Activated T-cell treated with anti-CD3 and anti-CD28 coated beads, Interleukin-2, amount 50 U/mL, for 4 hours (primary cell): ENCODE data around the gene TSC22D2. TPM values are rescaled to one million over a fixed set of nuclear protein-coding genes. Genes with fewer than 3 reads are reported as not detected.

Experiments
- ATAC-seq, 2 donors: fragments of 200-7000 bp; cut with Tn5 transposase; one replicate each; pipeline ENCODE4 v1.10.0; 2021
- DNase-seq: peaks from one replicate; pipeline ENCODE4 v3.0.0-alpha.2; 2020
- H3K27me3 Mint-ChIP-seq: one replicate; pipeline ENCODE4 v1.8.0; 2021; ENCODE audit warnings: low read depth, mixed read lengths
- H3K36me3 Mint-ChIP-seq: one replicate; pipeline ENCODE4 v1.8.0; 2022; ENCODE audit warnings: mixed read lengths; ENCODE audit not compliant: insufficient read depth
- H3K4me1 Mint-ChIP-seq: one replicate; pipeline ENCODE4 v1.8.0; 2021; ENCODE audit warnings: low read depth, mixed read lengths
- H3K4me3 Mint-ChIP-seq: one replicate; pipeline ENCODE4 v1.8.0; 2021; ENCODE audit warnings: mild to moderate bottlenecking, moderate library complexity, mixed read lengths
- H3K9me3 Mint-ChIP-seq: one replicate; pipeline ENCODE4 v1.8.0; 2021; ENCODE audit warnings: mixed read lengths
- total RNA-seq, 3 donors: library from RNA; stranded (reverse); gene quantifications; one replicate each; pipeline ENCODE4 v1.2.1, GENCODE V29; 2021

TSC22D2 gene
- total RNA-seq, 3 donors from 2014 or later, result 19.5 to 20.9 (median 20.6) TPM

GRCh38 chr3:150396956-150397550, 11.0 kb upstream of the TSC22D2 start:
- DNase-seq (no peak), ATAC-seq (no peak)
- no peaks in the 10 kb centered on the region for H3K9me3 Mint-ChIP-seq
- H3K36me3 Mint-ChIP-seq, result no peaks in the 10 kb centered on the region
- H3K27me3 Mint-ChIP-seq, result peaks cover 4% of the 10 kb centered on the region
- H3K4me1 Mint-ChIP-seq, result no peaks in the 10 kb centered on the region
- no peak overlapping the region for H3K4me3 Mint-ChIP-seq

GRCh38 chr3:150399060-150399459, 9.0 kb upstream of the TSC22D2 start:
- DNase-seq (no peak), ATAC-seq (no peak)
- Mint-ChIP-seq H3K9me3 (no peaks in the 10 kb centered on the region), H3K27me3 (peaks cover 4% of the 10 kb centered on the region), H3K4me1 (no peaks in the 10 kb centered on the region), H3K36me3 (no peaks in the 10 kb centered on the region), H3K4me3 (no peak overlapping the region)

DNA sequence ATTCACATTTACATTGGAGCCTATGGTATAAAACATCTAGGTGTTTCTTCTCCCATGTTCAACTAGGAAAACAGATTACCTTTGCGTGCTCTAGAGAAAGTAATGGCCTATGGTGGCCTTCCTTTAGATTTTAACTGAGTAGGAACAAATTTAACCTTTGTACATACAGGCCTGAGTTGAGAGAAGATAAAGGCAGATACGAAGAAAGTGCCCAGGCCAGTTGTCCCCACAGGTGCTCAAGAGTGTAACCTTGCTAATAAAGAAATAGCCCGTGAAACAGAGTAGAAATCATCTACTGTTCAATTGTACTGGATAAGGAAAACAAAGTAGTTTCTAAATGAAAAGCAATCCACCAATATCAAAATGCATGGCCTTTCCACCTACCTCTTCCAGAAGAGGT, 6.8 kb upstream of the TSC22D2 start:
- Mint-ChIP-seq H3K4me1 (no peaks in the 10 kb centered on the region), H3K9me3 (no peaks in the 10 kb centered on the region), H3K4me3 (no peak overlapping the region), H3K36me3 (no peaks in the 10 kb centered on the region), H3K27me3 (no peaks in the 10 kb centered on the region)
- no peak for DNase-seq
- ATAC-seq, result no peak

GRCh38 chr3:150402217-150402616, 5.9 kb upstream of the TSC22D2 start:
- ATAC-seq, result no peak
- H3K4me1 Mint-ChIP-seq, result peaks cover 3% of the 10 kb centered on the region
- H3K36me3 Mint-ChIP-seq, result no peaks in the 10 kb centered on the region
- DNase-seq, result no peak
- H3K27me3 Mint-ChIP-seq, result no peaks in the 10 kb centered on the region
- no peaks in the 10 kb centered on the region for H3K9me3 Mint-ChIP-seq
- H3K4me3 Mint-ChIP-seq, result no peak overlapping the region

DNA sequence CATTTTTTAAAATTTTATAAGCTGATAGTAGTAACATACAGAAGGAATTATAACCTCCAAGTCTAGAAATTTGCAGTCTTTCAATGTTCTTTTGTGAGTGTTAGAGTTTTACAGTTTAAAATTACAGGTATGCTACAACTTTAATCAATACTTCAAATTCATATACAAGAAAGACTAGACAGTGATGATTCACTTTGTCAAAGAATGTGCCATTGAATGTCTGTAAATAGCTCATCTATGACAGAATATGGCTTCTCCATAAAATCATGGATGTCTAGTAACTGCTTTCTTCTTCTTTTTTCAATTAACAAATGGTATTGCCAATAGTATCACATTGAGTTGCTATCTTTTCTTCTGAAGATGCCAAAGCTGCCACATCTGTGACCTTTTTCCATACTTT, 4.1 kb upstream of the TSC22D2 start:
- Mint-ChIP-seq H3K36me3 (no peaks in the 10 kb centered on the region), H3K27me3 (no peaks in the 10 kb centered on the region)

GRCh38 chr3:150407051-150407807, 869 bp upstream of the TSC22D2 start:
- peak; percentile 8 for DNase-seq
- no peaks in the 10 kb centered on the region for H3K27me3 Mint-ChIP-seq

More for the DNA sequence above, 4.1 kb upstream of the TSC22D2 start:
- no peaks in the 10 kb centered on the region for H3K9me3 Mint-ChIP-seq
- DNase-seq, result no peak
- no peak for ATAC-seq
- no peak overlapping the region for H3K4me3 Mint-ChIP-seq
- peaks cover 9% of the 10 kb centered on the region for H3K4me1 Mint-ChIP-seq

GRCh38 chr3:150407808-150408220, 284 bp upstream of the TSC22D2 start:
- no peaks in the 10 kb centered on the region for H3K9me3 Mint-ChIP-seq
- peak overlapping the region; percentile 97 for H3K4me3 Mint-ChIP-seq
- no peak for ATAC-seq
- H3K4me1 Mint-ChIP-seq, result peaks cover 20% of the 10 kb centered on the region
- no peaks in the 10 kb centered on the region for H3K27me3 Mint-ChIP-seq
- DNase-seq, result no peak
- H3K36me3 Mint-ChIP-seq, result peaks cover 11% of the 10 kb centered on the region

More at GRCh38 chr3:150407051-150407807, 869 bp upstream of the TSC22D2 start:
- Mint-ChIP-seq H3K4me3 (peak overlapping the region; percentile 97), H3K36me3 (peaks cover 8% of the 10 kb centered on the region), H3K9me3 (no peaks in the 10 kb centered on the region), H3K4me1 (peaks cover 14% of the 10 kb centered on the region)
- ATAC-seq, result no peak

DNA sequence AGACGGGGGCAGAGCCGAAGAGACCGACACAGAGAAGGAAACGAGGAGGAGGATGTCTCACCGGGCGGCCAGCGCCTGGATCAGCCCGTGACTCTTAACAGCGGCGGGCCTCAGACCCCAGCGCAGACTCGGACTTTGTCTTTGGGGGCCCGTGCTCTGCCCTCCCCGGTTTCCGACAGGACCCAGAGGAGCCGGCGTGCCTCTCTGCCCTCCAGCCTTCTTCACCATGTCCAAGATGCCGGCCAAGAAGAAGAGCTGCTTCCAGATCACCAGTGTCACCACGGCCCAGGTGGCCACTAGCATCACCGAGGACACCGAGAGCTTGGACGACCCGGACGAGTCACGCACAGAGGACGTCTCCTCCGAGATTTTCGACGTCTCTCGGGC, 1.0 kb downstream of the TSC22D2 start:
- peaks cover 16% of the 10 kb centered on the region for H3K36me3 Mint-ChIP-seq
- no peak for DNase-seq
- ATAC-seq, result peak; percentile 51 to 61
- H3K27me3 Mint-ChIP-seq, result no peaks in the 10 kb centered on the region
- H3K9me3 Mint-ChIP-seq, result no peaks in the 10 kb centered on the region
- peak overlapping the region; percentile 97 for H3K4me3 Mint-ChIP-seq
- H3K4me1 Mint-ChIP-seq, result peaks cover 31% of the 10 kb centered on the region

DNA sequence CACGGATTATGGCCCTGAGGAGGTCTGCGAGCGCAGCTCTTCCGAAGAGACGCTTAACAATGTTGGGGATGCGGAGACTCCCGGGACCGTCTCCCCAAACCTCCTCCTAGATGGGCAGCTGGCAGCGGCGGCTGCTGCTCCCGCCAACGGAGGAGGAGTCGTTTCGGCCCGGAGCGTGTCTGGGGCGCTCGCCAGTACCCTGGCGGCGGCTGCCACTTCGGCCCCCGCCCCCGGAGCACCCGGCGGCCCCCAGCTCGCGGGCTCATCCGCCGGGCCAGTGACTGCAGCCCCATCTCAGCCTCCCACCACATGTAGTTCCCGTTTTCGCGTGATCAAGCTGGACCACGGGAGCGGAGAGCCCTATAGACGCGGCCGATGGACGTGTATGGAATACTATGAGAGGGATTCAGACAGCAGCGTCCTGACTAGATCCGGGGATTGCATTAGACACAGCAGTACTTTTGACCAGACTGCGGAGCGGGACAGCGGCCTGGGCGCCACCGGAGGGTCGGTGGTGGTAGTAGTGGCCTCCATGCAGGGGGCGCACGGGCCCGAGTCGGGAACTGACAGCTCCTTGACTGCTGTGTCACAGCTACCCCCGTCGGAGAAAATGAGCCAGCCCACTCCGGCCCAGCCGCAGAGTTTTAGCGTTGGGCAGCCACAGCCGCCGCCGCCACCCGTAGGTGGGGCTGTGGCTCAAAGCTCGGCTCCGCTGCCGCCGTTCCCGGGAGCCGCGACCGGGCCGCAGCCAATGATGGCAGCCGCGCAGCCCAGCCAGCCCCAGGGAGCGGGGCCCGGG, 1.6 kb downstream of the TSC22D2 start:
- peaks cover 36% of the 10 kb centered on the region for H3K4me1 Mint-ChIP-seq
- H3K36me3 Mint-ChIP-seq, result peaks cover 21% of the 10 kb centered on the region
- H3K9me3 Mint-ChIP-seq, result no peaks in the 10 kb centered on the region
- no peaks in the 10 kb centered on the region for H3K27me3 Mint-ChIP-seq
- peak; percentile 20 to 21 for ATAC-seq
- peak; percentile 68 for DNase-seq
- peak overlapping the region; percentile 97 for H3K4me3 Mint-ChIP-seq

DNA sequence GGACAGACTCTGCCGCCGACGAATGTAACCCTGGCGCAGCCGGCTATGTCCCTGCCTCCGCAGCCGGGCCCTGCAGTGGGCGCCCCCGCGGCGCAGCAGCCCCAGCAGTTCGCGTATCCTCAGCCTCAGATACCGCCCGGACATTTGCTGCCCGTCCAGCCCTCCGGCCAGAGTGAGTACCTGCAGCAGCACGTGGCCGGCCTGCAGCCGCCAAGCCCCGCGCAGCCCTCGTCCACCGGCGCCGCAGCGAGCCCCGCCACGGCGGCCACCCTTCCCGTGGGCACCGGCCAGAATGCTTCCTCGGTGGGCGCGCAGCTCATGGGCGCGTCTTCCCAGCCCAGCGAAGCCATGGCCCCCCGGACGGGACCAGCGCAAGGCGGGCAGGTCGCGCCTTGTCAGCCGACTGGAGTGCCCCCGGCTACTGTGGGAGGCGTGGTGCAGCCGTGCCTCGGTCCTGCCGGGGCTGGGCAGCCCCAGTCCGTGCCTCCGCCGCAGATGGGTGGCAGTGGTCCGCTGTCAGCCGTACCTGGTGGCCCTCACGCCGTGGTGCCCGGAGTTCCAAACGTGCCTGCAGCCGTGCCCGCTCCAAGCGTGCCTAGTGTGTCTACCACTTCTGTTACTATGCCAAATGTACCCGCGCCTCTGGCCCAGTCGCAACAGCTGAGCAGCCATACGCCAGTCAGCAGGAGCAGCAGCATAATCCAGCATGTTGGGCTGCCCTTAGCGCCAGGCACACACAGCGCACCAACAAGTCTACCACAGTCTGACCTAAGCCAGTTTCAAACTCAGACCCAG, 2.4 kb downstream of the TSC22D2 start:
- peaks cover 44% of the 10 kb centered on the region for H3K4me1 Mint-ChIP-seq
- peak overlapping the region; percentile 97 for H3K4me3 Mint-ChIP-seq
- H3K27me3 Mint-ChIP-seq, result no peaks in the 10 kb centered on the region
- H3K36me3 Mint-ChIP-seq, result peaks cover 28% of the 10 kb centered on the region
- H3K9me3 Mint-ChIP-seq, result no peaks in the 10 kb centered on the region
- ATAC-seq (no peak), DNase-seq (peak; percentile 10)

DNA sequence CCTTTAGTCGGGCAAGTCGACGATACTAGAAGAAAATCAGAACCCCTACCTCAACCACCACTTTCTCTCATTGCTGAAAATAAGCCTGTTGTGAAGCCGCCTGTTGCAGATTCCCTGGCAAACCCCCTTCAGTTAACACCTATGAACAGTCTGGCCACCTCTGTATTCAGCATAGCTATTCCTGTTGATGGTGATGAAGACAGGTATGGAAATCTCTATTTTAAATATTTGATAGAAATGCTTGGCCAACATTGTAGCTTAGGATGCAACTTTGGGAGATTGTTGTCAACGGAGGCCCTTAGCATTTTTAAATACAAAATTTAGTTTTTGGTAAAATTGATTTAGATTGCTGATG, 3.0 kb downstream of the TSC22D2 start:
- Mint-ChIP-seq H3K4me1 (peaks cover 50% of the 10 kb centered on the region), H3K9me3 (no peaks in the 10 kb centered on the region), H3K36me3 (peaks cover 34% of the 10 kb centered on the region), H3K4me3 (peak overlapping the region; percentile 97), H3K27me3 (no peaks in the 10 kb centered on the region)
- DNase-seq (no peak), ATAC-seq (no peak)

DNA sequence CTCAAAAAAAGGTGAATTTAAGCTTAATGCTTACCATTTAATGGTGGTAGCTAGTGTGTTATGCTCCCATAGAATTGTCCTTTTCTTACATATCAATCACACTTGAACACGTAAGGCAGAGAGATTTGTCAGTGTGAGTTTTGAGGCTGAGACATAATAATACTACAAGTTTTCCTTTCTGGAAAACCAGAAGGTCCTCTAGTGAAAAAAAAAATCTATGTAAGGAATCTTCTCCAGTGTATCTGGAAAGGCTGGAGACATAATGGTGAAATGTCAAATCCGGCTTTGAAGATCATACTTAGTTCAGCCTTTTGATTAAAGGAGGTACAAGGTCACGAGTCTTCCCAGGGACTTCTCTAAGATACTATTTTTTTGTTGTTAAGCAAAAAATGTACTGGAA, 3.4 kb downstream of the TSC22D2 start:
- peak overlapping the region; percentile 97 for H3K4me3 Mint-ChIP-seq
- no peaks in the 10 kb centered on the region for H3K27me3 Mint-ChIP-seq
- H3K9me3 Mint-ChIP-seq, result no peaks in the 10 kb centered on the region
- no peak for ATAC-seq
- DNase-seq, result no peak
- H3K36me3 Mint-ChIP-seq, result peaks cover 34% of the 10 kb centered on the region
- H3K4me1 Mint-ChIP-seq, result peaks cover 50% of the 10 kb centered on the region

DNA sequence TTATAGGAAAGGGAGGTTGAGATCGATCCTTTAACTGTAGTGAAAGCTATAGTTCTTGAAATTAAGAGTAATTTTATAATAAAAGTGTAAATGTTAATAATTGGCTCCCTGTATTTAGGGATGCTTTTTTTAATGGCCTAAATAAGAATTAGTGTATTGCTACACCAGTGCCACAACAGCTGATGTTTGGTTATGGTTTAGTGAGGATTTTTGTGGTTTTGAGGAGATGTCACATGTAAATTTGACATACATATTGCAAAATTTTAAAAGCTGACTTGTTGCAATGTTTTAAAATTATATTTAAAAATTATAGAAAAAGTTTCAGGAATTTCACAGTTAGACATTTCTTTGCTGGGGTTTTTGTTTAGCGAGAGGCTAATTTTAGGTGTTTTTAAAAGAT, 3.9 kb downstream of the TSC22D2 start:
- Mint-ChIP-seq H3K4me1 (peaks cover 51% of the 10 kb centered on the region), H3K4me3 (peak overlapping the region; percentile 97), H3K9me3 (no peaks in the 10 kb centered on the region), H3K36me3 (peaks cover 35% of the 10 kb centered on the region), H3K27me3 (no peaks in the 10 kb centered on the region)
- ATAC-seq (no peak), DNase-seq (no peak)
